DND-41 (cell line): ENCODE results near the gene SLF2.

Source experiments
- ATAC-seq: fragments of 200-7000 bp; cut with Tn5 transposase; 3 replicates; pipeline ENCODE4 v1.9.1; 2021; ENCODE audit warnings: low read depth; ENCODE audit not compliant: insufficient read depth
- DNase-seq: peaks from one replicate; pipeline ENCODE4 v3.0.0-alpha.2; 2020
- H2AFZ ChIP-seq: 2 replicates; pipeline ENCODE4 v1.6.0; 2012; ENCODE audit warnings: low read depth, low read length
- H3K27ac ChIP-seq: 2 replicates; pipeline ENCODE4 v1.5.1; 2012; ENCODE audit warnings: low read length, inconsistent platforms
- H3K27me3 ChIP-seq: fragments of 200-600 bp; sonication (generic); 2 replicates; pipeline ENCODE4 v1.6.0; 2012; ENCODE audit warnings: low read length, mild to moderate bottlenecking, inconsistent platforms; ENCODE audit not compliant: insufficient read depth, poor library complexity
- H3K36me3 ChIP-seq: 2 replicates; pipeline ENCODE4 v1.5.1; 2012; ENCODE audit warnings: low read length, inconsistent platforms; ENCODE audit not compliant: insufficient read depth
- H3K4me1 ChIP-seq: 2 replicates; pipeline ENCODE4 v1.5.1; 2012; ENCODE audit warnings: mild to moderate bottlenecking, low read length; ENCODE audit not compliant: insufficient read depth
- H3K4me2 ChIP-seq: 2 replicates; pipeline ENCODE4 v1.6.0; 2012; ENCODE audit warnings: mild to moderate bottlenecking, moderate library complexity, low read length, inconsistent platforms; ENCODE audit not compliant: insufficient read depth
- H3K4me3 ChIP-seq, 2 experiments: fragments of 200-600 bp in 1 of 2; shearing (Covaris generic) in 1 of 2; 2 replicates each; pipeline ENCODE4 v1.5.1; 2012 to 2016; ENCODE audit warnings: inconsistent platforms in 2 of 2, low read length in 2 of 2, mild to moderate bottlenecking in 2 of 2, low read depth in 1 of 2, moderate library complexity in 1 of 2
- H3K79me2 ChIP-seq: 2 replicates; pipeline ENCODE4 v1.6.0; 2012; ENCODE audit warnings: low read length, inconsistent platforms; ENCODE audit not compliant: insufficient read depth
- H3K9ac ChIP-seq: 2 replicates; pipeline ENCODE4 v1.6.0; 2012; ENCODE audit warnings: low read depth, mild to moderate bottlenecking, inconsistent platforms, low read length, moderate library complexity
- H3K9me3 ChIP-seq: 2 replicates; pipeline ENCODE4 v1.5.1; 2012; ENCODE audit warnings: low read length, moderate library complexity, mild to moderate bottlenecking, inconsistent platforms; ENCODE audit not compliant: insufficient read depth, severe bottlenecking
- H4K20me1 ChIP-seq: 2 replicates; pipeline ENCODE4 v1.6.0; 2012; ENCODE audit warnings: low read length; ENCODE audit not compliant: insufficient read depth
- CTCF ChIP-seq: IDR thresholded peaks from 2 replicates; pipeline ENCODE4 v1.5.1; 2012; ENCODE audit warnings: borderline replicate concordance, low read length, moderate library complexity, mild to moderate bottlenecking; ENCODE audit not compliant: poor library complexity, severe bottlenecking; ENCODE audit errors: extremely low read depth
- EZH2 ChIP-seq: IDR thresholded peaks from 3 replicates; pipeline ENCODE4 v1.6.1; 2012; ENCODE audit warnings: borderline replicate concordance, low read depth, mild to moderate bottlenecking, moderate library complexity, low read length, inconsistent platforms; ENCODE audit not compliant: severe bottlenecking

Gene SLF2

DNA sequence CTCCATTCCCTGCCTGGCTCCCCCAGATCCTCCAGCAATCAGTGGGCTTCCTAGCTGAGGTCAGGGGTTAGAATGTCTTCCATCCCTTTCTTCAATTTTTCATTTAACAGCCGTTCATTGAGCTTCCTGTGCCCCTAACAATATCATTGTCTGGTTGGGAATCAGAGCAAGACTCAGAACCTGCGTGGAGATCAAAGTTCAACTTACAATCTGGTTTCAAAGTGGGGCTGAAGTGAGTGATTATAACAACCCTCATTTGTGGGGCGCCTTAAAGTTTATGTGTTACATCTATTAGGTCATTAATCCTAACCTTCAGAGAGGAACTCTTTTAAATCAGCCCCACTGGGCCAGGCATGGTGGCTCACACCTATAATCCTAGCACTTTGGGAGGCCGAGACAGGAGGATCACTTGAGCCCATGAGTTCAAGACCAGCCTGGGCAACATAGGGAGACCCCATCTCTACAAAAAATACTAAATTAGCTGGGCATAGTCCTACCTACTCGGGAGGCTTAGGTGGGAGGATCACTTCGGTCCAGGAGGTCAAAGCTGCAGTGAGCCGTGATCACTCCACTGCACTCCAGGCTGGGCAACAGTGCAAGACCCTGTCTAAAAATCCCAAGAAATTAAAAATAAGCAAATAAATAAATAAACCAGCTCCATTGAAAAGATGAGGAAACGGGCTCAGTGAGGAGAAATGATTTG lies 45.4 kb upstream of the SLF2 start:
- ATAC-seq (no peak), DNase-seq (no peak)
- Histone ChIP-seq H2AFZ (no peak overlapping the region), H3K27ac (no peak overlapping the region), H3K4me3 (no peak overlapping the region), H3K9ac (no peak overlapping the region), H3K36me3 (no peaks in the 10 kb centered on the region), H3K9me3 (no peaks in the 10 kb centered on the region), H3K4me1 (no peaks in the 10 kb centered on the region), H4K20me1 (no peaks in the 10 kb centered on the region; the same call in 1 of the 2 replicates), H3K79me2 (no peaks in the 10 kb centered on the region), H3K4me2 (no peak overlapping the region), H3K27me3 (peaks cover 13% of the 10 kb centered on the region)
- TF ChIP-seq CTCF (no peak), EZH2 (no peak)

DNA sequence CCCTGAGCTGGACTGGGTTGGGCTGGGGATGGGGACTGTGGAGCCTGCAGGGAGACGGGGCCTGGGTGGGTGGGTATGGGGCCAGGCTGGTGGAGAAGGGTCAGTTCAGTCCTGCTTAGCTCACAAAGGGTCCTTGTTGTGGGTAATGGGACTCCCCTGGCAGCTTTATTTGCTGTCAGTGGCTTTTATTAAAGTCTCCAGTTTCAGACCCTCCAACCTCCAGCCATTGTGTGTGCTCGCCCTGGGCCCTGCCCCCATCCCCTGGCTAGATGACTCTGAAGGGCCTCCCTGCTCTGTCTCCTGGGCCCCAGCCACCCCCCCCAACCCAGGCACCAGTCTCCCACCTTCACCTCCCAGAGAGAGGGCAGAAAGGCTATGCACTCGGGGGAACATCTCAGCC lies 44.4 kb upstream of the SLF2 start:
- Histone ChIP-seq H3K79me2 (no peaks in the 10 kb centered on the region), H2AFZ (no peak overlapping the region), H3K27me3 (peaks cover 13% of the 10 kb centered on the region), H3K27ac (no peak overlapping the region), H3K4me1 (no peaks in the 10 kb centered on the region), H3K36me3 (no peaks in the 10 kb centered on the region), H4K20me1 (no peaks in the 10 kb centered on the region; the same call in 1 of the 2 replicates), H3K4me3 (no peak overlapping the region), H3K9me3 (no peaks in the 10 kb centered on the region), H3K9ac (no peak overlapping the region), H3K4me2 (no peak overlapping the region)
- no peak for ATAC-seq
- DNase-seq: no peak
- TF ChIP-seq CTCF: no peak
- TF ChIP-seq EZH2: no peak

GRCh38 chr10:100869399-100869798 lies 43.4 kb upstream of the SLF2 start:
- no peaks in the 10 kb centered on the region for H4K20me1 ChIP-seq
- no peaks in the 10 kb centered on the region for H3K36me3 ChIP-seq
- H2AFZ ChIP-seq: no peak overlapping the region
- H3K9me3 ChIP-seq: no peaks in the 10 kb centered on the region
- ATAC-seq (no peak), DNase-seq (no peak)
- TF ChIP-seq EZH2: no peak
- no peak for TF ChIP-seq CTCF
- H3K4me3 ChIP-seq: no peak overlapping the region
- peaks cover 13% of the 10 kb centered on the region for H3K27me3 ChIP-seq
- no peaks in the 10 kb centered on the region for H3K79me2 ChIP-seq
- H3K4me1 ChIP-seq: no peaks in the 10 kb centered on the region
- H3K27ac ChIP-seq: no peak overlapping the region
- no peak overlapping the region for H3K9ac ChIP-seq
- no peak overlapping the region for H3K4me2 ChIP-seq
